ENCODE results near the gene ARHGEF26.

The ARHGEF26 gene

DNA sequence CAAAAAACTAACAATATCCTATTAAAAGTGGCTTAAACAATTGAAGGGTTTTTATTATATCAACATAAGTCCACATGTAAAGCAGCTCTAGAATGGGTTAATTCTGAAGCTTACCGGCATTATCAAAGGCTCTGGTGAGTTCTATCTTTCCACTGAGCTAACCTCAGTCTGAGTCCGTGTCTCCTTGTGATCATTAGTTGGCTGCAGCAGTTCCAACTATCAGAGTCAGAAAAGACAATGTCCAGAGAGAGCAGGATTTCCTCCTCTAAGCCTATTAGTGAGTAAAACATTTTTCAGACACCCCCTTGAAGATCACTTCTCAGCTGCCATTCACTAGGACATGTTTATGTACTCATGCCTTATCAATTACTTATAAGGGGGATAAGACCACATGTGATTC is 153.2 kb downstream of the ARHGEF26 start:
- DNase-seq = no peak

DNA sequence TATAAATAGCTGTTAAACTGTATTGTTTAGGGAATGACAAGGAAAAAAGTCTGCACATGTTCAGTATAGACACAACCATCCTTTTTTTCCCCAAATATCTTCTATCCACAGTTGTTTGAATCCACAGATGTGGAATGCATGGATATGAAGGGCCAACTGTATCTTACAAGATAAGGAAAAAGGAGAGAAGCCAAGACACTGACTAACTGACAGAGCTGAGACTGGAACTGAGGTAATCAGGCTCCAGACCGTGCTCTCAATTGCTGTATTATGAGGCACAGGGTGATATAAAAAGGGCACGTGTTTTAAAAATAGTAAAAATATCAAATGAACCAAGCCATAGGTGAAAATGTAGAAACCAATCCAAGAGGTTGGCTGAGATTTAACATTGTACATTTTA is 154.1 kb downstream of the ARHGEF26 start:
- DNase-seq = no peak

GRCh38 chr3:154275965-154276364 is 154.8 kb downstream of the ARHGEF26 start:
- peak; percentile 57 for DNase-seq

GRCh38 chr3:154280161-154280560 is 159.0 kb downstream of the ARHGEF26 start:
- no peak for DNase-seq

DNA sequence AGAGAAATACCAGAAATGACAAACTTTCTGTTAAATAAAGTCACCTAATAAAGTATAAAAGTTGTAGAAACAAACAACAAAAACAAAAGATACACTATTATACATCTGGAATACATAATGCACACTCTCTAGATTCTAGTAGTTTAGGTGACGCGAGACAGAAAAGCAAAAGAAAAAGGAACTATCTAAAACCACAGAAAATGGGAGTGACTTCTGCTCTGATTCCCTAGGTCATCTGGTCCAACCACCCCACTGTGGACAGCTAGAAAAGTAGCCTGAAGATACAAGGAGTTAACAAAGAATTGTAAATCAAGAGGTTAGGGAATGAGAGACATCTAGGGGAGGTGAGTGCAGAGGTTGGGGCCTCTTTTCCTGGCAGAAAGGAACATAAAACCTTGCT is 164.0 kb downstream of the ARHGEF26 start:
- no peak for DNase-seq

DNA sequence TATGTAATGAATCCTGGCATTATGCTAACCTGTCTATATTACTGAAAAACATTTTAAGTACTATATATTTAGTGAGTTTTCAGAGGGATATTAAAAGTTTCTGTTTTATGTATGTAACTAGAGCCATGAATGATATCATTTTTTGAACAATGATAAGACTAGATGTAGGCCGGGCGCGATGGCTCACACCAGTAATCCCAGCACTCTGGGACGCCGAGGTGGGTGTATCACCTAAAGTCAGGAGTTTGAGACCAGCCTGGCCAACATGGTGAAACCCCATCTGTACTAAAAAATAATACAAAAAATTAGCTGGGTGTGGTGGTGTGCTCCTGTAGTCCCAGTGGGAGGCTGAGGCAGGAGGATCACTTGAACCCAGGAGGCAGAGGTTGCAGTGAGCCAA is 169.0 kb downstream of the ARHGEF26 start:
- no peak for DNase-seq

DNA sequence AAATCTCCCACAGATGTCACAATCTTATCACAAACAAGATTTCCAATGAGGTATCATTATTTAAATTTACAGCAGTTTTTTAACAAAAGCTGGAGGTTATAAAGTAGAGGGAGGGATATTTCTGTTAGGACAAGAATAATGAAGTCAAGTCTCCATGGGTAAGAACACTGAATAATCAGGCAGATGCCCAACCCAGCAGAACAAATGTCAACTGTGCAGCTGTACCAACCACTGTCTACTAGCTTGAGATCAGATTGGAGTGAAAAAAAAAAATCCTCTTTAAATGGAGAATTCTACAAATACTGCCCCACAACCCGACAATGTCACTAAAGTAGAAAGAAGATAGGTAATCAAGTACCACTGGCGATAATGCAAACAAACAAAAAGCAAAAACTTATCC is 172.8 kb downstream of the ARHGEF26 start:
- no peak for DNase-seq

GRCh38 chr3:154301561-154301960 is 180.4 kb downstream of the ARHGEF26 start:
- no peak for DNase-seq

DNA sequence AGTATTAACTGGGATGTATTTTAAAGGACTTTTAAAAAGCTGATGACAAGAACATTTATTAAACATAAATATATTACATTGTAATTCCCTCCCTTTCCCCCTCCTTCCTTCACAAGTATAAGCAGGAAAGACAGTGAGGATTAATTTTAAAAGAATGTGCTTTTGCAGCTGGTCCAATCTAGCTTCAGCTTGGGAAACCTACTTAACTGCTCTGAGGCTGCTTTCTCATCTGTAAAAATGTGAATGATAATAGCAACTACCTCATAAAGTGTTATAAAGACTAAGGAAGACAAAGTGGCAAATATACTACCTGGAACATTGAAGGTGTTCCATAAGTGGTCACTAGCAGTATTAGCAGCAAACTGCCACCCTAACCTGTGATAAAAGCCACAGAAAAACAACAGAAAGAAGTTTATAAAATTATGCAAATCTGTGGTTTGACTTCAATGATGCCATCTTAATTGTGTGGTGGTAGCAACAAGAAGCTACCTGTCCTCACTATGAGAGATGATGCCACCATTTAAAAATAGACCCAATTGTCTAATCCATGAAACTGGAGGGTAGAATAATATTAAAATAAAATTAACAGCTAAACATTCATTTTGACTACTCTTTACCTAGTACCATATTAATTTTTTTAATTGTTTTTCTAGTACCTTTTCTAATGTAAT is 183.1 kb downstream of the ARHGEF26 start:
- no peak for DNase-seq

DNA sequence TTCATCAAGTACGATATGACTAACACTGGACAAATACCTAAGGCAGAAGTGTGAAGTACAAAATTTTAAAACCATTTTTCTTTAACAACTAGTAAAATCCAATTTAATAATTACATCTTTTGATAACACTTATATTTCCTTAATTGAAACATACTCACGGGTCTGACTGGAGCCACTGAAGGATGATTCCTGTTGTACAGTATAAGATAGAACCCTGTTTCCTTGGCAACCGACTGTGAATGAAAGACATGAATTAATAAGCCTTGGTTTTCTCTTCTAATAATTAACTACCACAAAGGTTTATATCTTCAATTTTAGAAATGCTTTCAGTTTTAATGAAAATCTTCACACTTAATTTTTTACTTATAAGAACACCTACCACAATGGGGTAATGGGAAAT is 183.7 kb downstream of the ARHGEF26 start:
- no peak for DNase-seq

DNA sequence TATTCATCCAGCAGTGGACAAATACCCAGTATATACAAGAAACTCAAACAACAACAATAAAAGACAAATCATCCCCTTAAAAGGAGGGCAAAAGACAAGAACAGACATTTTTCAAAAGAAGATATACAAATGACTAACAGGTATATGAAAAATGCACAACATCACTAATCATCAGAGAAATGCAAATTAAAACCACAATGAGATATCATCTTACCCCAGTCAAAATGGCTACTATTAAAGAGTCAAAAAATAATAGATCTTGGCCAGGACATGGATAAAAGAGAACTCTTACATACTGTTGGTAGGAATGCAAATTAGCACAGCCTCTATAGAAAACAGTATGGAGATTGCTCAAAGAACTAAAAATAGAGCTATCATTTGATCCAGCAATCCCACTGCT is 186.2 kb downstream of the ARHGEF26 start:
- DNase-seq = no peak

Measured in NCI-H1105 treated with DMSO at 0.1 percent for 48 hours (cell line).